ENCODE measurements around the gene CDC23. TPM values are rescaled to one million over a fixed set of nuclear protein-coding genes. Genes with fewer than 3 reads are reported as not detected.
"Not testable (repeated sequence)": the region's sequence is repeated elsewhere in the genome, so short reads cannot be mapped to it uniquely, and the experiment has no call there.

Gene CDC23
- total RNA-seq, 2 donors from 2014 or later, result 6.6 to 16.6 TPM

GRCh38 chr5:138157626-138158025 lies 55.5 kb downstream of the CDC23 start:
- Histone ChIP-seq H3K36me3 (replicated peaks in 1 of 2; ENCODE audit: insufficient read depth in 1 of 2, low read depth in 2 of 2) (peaks cover 28 to 47% of the 10 kb centered on the region in 2 donors), H3K9me3 (no peaks in the 10 kb centered on the region), H3K27me3 (no peaks in the 10 kb centered on the region), H3K4me3 (no peak overlapping the region), H3K4me1 (no peaks in the 10 kb centered on the region), H3K27ac (no peak overlapping the region)
- intact Hi-C loops (cut with DNase I), result no loop called here
- DNase-seq (no peak), ATAC-seq (no peak)
- WGBS, 2 donors, result 79 to 92% methylated on average over 1 of the region's 1 CpG
- TF ChIP-seq POLR2A (IDR thresholded peaks at IDR 0.05) (no peak), CTCF (IDR thresholded peaks at IDR 0.05) (no peak)

- H3K4me3 ChIP-seq; H3K4me1 ChIP-seq; DNase-seq; H3K9me3 ChIP-seq; H3K27ac ChIP-seq; intact Hi-C loops (cut with DNase I); H3K27me3 ChIP-seq; ATAC-seq: not testable (repeated sequence)
- WGBS, 2 donors, result 94 to 97% methylated on average over 9 of the region's 9 CpGs
- H3K36me3 ChIP-seq (replicated peaks in 1 of 2; ENCODE audit: insufficient read depth in 1 of 2, low read depth in 2 of 2), result peaks cover 16 to 32% of the 10 kb centered on the region in 2 donors
These were observed 57.1 kb downstream of the CDC23 start for GRCh38 chr5:138155977-138156376.

GRCh38 chr5:138149530-138149929 lies 63.6 kb downstream of the CDC23 start:
- Histone ChIP-seq H3K36me3 (replicated peaks in 1 of 2; ENCODE audit: insufficient read depth in 1 of 2, low read depth in 2 of 2) (no peaks in the 10 kb centered on the region), H3K27me3 (no peaks in the 10 kb centered on the region), H3K27ac (no peak overlapping the region), H3K9me3 (no peaks in the 10 kb centered on the region), H3K4me1 (no peaks in the 10 kb centered on the region), H3K4me3 (no peak overlapping the region)
- ATAC-seq, result no peak
- 49 to 50% methylated on average over 3 of the region's 3 CpGs for WGBS, 2 donors
- TF ChIP-seq POLR2A (IDR thresholded peaks at IDR 0.05), result no peak
- intact Hi-C loops (cut with DNase I), result no loop called here
- no peak for DNase-seq

- H3K27ac ChIP-seq, result no peak overlapping the region
- ATAC-seq, result no peak
- 82 to 85% methylated on average over 1 of the region's 1 CpG for WGBS, 2 donors
These were observed 64.3 kb downstream of the CDC23 start for GRCh38 chr5:138148811-138149210.

GRCh38 chr5:138143578-138143977 lies 69.5 kb downstream of the CDC23 start:
- DNase-seq; H3K27me3 ChIP-seq; H3K4me1 ChIP-seq; ATAC-seq; H3K27ac ChIP-seq; H3K9me3 ChIP-seq; H3K36me3 ChIP-seq (replicated peaks in 1 of 2; ENCODE audit: insufficient read depth in 1 of 2, low read depth in 2 of 2); intact Hi-C loops (cut with DNase I); H3K4me3 ChIP-seq: not testable (repeated sequence)
- WGBS, 2 donors, result 78 to 91% methylated on average over 6 of the region's 6 CpGs

More at GRCh38 chr5:138148811-138149210, 64.3 kb downstream of the CDC23 start:
- H3K4me1 ChIP-seq, result no peaks in the 10 kb centered on the region
- DNase-seq, result peak in 1 of 4 donors; percentile 7
- TF ChIP-seq POLR2A (IDR thresholded peaks at IDR 0.05) (no peak), CTCF (IDR thresholded peaks at IDR 0.05) (no peak)
- H3K9me3 ChIP-seq, result no peaks in the 10 kb centered on the region
- no peak overlapping the region for H3K4me3 ChIP-seq
- intact Hi-C loops (cut with DNase I), result no loop called here
- no peaks in the 10 kb centered on the region for H3K36me3 ChIP-seq (replicated peaks in 1 of 2; ENCODE audit: insufficient read depth in 1 of 2, low read depth in 2 of 2)
- no peaks in the 10 kb centered on the region for H3K27me3 ChIP-seq

GRCh38 chr5:138141734-138142133 lies 71.4 kb downstream of the CDC23 start:
- no peak overlapping the region for H3K27ac ChIP-seq
- TF ChIP-seq POLR2A (IDR thresholded peaks at IDR 0.05), result no peak
- no peak for TF ChIP-seq CTCF (IDR thresholded peaks at IDR 0.05)
- DNase-seq (no peak), ATAC-seq (no peak)
- no peaks in the 10 kb centered on the region for H3K27me3 ChIP-seq
- intact Hi-C loops (cut with DNase I), result no loop called here
- no peak overlapping the region for H3K4me3 ChIP-seq
- no peaks in the 10 kb centered on the region for H3K4me1 ChIP-seq
- WGBS, 2 donors, result 42 to 56% methylated on average over 1 of the region's 1 CpG
- H3K36me3 ChIP-seq (replicated peaks in 1 of 2; ENCODE audit: insufficient read depth in 1 of 2, low read depth in 2 of 2), result no peaks in the 10 kb centered on the region
- H3K9me3 ChIP-seq, result no peaks in the 10 kb centered on the region
